GM21786 (cell line): Measurements from ENCODE around the gene DLG2.
"Not testable (repeated sequence)": the region's sequence is repeated elsewhere in the genome, so short reads cannot be mapped to it uniquely, and the experiment has no call there.

Experiments
- ATAC-seq: cut with Tn5 transposase; IDR thresholded peaks from one replicate; pipeline ENCODE4 v1.9.1; 2021; ENCODE audit not compliant: unreplicated experiment

The DLG2 gene

DNA sequence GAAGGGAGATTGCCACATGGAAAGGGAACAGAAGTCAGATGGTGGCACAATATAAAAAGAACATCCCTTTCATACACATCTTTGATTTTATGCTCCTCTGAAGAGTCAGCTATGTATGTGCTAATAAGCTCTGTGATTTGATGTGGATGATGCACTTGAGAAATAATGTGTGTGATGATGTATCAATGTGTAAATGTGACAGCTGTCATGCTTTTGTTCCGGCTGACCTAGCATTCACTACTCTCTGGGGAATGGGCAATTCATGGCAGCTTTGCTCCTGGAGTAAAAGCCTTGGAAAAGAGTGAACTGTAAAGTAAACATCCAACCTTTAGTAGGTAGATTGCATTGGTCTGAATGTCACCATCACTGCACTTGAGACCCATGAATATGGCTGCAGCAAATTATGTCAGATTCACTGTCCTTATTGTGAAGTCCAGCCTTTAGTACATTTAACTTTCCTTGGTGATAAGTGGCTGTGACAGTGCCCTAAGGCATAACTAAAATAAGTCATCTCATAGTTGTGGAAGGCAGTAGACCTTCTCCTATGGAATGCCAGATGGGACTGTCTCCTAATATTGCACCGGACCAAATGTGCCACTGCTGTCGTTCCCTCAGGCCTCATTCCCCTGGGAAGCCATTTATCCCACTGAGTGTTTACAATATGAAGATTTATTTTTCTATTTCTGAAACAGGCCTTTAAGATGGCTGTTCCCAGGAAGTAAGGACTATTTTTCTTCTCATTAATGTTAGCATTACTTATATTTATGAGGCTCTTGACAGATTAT, 2162.8 kb downstream of the DLG2 start:
- no peak for ATAC-seq

DNA sequence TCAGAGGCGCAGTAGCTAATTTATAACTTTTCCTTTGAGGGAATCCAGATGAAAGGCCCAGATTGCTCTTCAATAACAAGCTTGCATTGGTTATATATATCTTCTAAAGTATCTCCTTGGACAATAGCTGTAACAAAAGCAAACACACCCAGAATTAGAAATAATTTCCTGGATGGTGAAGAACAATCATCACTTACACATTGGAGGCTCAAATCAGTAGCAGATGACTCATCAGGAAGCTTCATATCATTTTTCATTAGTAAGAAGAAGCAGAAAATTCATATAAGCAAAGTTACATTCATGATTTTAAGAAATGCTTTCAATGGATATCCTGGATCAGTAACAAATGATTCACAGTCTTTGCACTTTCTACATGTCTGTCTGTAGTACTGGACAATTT, 2167.3 kb downstream of the DLG2 start:
- no peak for ATAC-seq

GRCh38 chr11:83456566-83456965, 2170.6 kb downstream of the DLG2 start:
- no peak for ATAC-seq

- ATAC-seq = no peak
These were observed 2171.1 kb downstream of the DLG2 start for GRCh38 chr11:83456075-83456474.

- ATAC-seq = no peak
These were observed 2171.8 kb downstream of the DLG2 start for GRCh38 chr11:83455356-83455755.

- no peak for ATAC-seq
These were observed 2172.5 kb downstream of the DLG2 start for GRCh38 chr11:83454674-83455073.

GRCh38 chr11:83449338-83449913, 2177.7 kb downstream of the DLG2 start:
- ATAC-seq = no peak

- ATAC-seq = no peak
These were observed 2178.5 kb downstream of the DLG2 start for GRCh38 chr11:83448686-83449085.

- ATAC-seq = not testable (repeated sequence)
These were observed 2183.3 kb downstream of the DLG2 start for GRCh38 chr11:83443880-83444279.

DNA sequence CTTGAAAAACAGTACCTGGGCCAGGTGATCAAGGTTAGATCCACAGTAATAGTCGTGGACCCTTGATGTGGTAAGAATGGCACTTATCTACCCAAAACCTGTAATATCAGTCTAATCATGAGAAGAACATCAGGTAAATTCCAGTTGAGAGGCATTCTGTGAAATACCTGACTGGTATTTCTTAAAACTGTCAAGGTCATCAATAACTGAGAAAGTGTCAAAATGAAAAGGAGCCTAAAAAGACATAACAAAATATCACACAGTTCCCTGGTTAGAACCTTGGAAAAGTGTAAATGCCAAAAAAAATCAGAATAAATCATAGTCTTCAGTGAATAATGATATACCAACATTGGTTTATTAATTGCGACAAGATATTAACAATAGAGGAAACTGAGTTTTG, 2185.5 kb downstream of the DLG2 start:
- ATAC-seq = no peak

DNA sequence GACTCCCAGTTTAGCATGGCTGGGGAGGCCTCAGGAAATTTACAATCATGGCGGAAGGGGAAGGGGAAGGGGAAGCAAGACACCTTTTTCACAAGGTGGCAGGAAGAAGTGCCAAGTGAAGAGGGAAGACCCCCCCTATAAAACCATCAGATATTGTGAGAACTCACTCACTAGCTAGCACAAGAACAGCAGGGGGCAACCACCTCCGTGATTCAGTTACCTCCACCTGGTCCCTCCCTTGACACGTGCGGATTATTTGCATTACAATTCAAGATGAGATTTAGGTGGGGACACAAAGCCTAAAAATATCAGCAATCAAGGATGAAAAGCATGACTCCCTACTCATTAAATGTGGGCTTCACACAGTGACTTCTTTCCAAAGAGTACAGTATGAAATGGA, 2186.0 kb downstream of the DLG2 start:
- ATAC-seq = no peak

- ATAC-seq = no peak
These were observed 2188.7 kb downstream of the DLG2 start for GRCh38 chr11:83438438-83438837.

- no peak for ATAC-seq
These were observed 2189.2 kb downstream of the DLG2 start for GRCh38 chr11:83437939-83438338.

DNA sequence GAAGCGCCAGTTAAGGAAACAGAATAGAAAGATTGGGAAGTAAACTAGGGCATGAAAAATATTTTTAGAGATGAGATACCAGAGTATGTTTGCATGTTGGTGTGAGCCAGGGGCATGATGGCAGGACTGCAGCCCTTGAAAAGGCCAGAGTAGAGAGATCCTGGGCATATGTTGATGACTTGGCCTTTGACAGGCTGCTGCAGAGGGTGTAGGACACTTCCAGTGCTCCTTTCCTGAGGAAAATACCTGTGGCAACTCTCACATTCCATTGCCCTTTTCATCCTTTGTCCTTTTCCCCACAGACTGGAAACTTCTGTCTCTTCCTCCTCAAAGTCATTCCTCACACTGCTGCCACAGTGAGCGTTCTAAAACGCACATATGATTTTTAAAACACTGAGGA, 2190.3 kb downstream of the DLG2 start:
- no peak for ATAC-seq

DNA sequence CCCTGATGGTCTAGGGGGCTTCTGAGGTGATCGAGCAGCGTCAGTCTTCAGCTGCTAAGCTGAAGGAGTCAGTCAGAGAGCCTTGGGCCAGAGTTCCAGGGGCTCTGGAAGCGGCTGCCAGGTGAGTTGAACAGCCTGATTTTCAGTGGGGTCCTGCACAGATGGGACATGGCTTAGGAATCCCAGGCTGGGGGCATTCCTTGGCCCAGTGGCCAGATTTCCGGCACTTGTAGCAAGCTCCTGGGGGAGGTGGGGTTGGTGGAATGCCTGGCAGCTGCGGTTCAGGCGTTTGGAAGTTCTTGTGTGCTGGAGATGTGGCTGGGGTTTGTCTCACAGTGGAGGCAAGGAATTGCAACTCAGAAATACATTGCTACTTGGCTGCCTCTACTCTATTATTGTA, 2192.3 kb downstream of the DLG2 start:
- ATAC-seq = not testable (repeated sequence)

- no peak for ATAC-seq
These were observed 2199.2 kb downstream of the DLG2 start for GRCh38 chr11:83427943-83428342.

GRCh38 chr11:83427501-83427900, 2199.6 kb downstream of the DLG2 start:
- ATAC-seq = no peak

DNA sequence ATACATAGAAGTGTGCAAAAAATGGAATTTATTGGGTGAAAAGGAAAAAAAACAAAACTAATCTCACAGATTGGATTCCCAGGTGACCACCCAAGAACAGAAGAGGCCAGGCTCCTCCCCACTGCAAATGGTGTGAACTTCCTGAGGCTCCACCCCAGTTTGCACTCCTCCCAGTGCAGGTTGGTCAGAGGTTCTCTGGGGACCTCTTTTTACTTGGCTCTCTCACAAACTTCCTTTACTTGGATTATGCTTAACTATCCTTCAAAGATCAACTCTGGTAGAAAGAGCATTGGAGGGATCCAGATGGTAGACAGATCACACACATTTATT, 2202.0 kb downstream of the DLG2 start:
- ATAC-seq = no peak

DNA sequence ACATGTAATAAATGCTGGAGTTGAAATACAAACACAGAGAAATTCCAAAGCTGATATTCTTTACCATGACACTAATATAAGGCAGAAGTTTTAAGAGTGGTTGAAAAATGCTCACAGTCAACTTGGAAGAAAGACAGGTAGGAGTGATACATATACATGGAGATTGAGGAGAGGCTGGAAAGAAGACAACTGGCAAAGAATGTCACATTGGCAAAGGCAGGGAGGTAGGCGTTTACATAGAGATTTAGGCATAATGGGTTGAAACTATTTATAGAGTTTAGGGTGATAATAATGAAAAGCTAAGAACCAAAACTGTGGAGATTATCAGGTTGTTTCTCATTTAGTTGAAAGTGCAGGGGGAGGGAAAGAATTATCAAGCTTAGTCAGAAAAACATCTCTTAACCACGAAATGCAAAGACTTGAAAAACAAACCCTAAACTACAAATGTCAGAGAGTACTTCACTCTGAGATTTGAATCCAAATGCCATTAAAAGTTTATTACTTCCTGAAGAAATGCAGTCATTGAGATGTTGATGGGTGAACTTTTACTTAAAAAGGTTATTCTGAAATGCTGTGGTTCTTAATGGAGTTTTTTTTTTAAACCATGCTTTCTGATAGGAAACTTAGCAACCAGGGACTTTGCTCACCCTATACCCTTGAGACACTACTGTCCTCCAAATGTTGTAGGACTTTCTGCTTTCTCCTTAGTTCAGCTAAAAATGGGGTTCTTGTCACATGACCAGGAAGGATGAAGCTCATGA, 2202.6 kb downstream of the DLG2 start:
- no peak for ATAC-seq

DNA sequence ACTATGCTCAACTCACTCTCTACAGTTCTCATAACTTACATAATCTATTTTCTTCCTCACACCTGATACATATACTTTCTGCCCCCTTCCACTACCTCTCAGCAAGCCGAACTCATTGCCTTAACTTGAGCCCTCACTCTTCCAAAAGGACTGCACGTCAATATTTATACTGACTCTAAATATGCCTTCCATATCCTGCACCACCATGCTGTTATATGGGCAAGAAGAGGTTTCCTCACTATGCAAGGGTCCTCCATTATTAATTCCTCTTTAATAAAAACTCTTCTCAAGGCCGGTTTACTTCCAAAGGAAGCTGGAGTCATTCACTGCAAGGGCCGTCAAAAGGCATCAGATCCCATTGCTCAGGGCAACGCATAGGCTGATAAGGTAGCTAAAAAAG, 2204.5 kb downstream of the DLG2 start:
- ATAC-seq = not testable (repeated sequence)

DNA sequence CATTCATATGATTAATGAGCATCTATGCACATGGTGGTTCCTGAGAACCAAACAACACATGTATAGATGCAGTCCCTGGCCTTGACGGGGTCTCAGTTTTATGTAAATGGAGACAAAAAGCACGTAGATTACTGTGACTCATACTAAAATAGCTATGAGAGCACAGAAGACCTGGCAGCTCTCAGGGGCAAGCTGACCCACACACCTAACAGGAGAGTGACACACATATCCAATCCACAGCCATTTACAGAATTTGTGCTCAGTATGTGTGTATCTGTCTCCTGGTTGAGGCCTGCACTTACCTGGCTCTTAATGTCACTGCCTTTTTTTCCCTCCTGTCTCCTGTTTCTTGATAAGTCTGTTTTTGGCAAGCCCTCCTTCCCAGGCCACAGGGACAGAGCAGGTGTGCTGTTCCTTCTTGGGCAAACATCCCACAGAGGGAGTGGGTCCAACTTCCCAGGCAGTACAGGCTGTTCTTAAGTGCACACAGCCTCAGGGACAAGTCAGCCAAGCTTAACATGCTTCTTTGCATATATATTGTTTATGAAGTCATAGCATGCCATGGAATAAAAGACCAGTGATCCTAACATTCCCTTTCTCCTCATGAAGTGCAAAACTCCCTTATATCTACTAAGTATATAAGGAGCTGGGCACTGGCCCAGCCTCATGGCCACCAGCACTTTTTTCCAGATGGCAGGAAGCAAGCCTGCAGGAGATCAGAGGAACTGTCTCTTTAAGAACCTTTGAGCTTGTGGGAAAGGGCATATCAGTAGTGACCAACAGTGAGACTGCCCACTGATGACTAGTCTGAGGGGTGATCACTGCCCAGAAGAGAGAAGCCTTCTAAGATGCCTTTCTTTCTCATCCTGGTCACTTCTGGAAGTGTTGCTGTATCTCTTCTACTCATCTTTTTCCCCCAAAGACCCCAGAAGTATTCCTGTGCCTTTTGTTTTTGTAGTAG, 2216.3 kb downstream of the DLG2 start:
- ATAC-seq = no peak
